Transverse colon (tissue), 4 donors: ENCODE measurements around the gene KIF1C.

Source experiments
- POLR2A ChIP-seq: fragments of 450-650 bp; IDR thresholded peaks from one replicate; pipeline ENCODE4 v1.6.1; 2016; ENCODE audit warnings: antibody characterized with exemption, mild to moderate bottlenecking, moderate library complexity
- POLR2AphosphoS5 ChIP-seq, 3 donors: sonication (generic); formaldehyde crosslinking; IDR thresholded peaks; one replicate each; pipeline ENCODE4 v1.6.1; 2016; ENCODE audit warnings: antibody characterized with exemption in 3 of 3
- TF ChIP-seq, protein P1 (sequence below), 5 experiments: fragments of 200-600 bp in 3 of 5; fragments of 450-650 bp in 2 of 5; sonication (generic) in 3 of 5; IDR thresholded peaks; 1 replicate in 2 of 5; 2 replicates in 3 of 5; pipeline ENCODE4 v1.5.1; 2016 to 2017; ENCODE audit warnings: antibody characterized with exemption in 5 of 5, inconsistent platforms in 3 of 5, mild to moderate bottlenecking in 2 of 5, moderate library complexity in 1 of 5

DNA sequence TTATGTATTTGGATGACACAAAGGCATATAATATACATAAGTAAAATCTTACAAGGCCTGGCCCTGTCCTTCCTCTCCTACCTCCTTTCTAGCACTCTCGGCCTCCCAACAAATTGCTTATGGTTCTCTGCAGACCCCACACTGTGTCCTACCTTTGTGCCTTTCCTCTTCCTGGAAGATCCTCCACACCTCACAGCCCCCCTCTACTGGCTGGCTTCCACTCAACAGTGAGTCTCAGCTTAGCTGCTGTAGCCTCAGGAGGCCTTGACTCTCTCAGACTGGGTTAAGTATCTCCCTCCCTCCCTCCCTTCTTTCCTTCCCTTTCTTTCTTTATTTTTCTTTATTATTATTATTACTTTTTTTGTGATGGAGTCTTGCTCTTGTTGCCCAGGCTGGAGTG lies 45.8 kb downstream of the KIF1C start:
- no peak for TF ChIP-seq POLR2AphosphoS5 (IDR thresholded peaks at IDR 0.05)
- TF ChIP-seq POLR2A: no peak
- TF ChIP-seq, protein P1, sequence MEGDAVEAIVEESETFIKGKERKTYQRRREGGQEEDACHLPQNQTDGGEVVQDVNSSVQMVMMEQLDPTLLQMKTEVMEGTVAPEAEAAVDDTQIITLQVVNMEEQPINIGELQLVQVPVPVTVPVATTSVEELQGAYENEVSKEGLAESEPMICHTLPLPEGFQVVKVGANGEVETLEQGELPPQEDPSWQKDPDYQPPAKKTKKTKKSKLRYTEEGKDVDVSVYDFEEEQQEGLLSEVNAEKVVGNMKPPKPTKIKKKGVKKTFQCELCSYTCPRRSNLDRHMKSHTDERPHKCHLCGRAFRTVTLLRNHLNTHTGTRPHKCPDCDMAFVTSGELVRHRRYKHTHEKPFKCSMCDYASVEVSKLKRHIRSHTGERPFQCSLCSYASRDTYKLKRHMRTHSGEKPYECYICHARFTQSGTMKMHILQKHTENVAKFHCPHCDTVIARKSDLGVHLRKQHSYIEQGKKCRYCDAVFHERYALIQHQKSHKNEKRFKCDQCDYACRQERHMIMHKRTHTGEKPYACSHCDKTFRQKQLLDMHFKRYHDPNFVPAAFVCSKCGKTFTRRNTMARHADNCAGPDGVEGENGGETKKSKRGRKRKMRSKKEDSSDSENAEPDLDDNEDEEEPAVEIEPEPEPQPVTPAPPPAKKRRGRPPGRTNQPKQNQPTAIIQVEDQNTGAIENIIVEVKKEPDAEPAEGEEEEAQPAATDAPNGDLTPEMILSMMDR (IDR thresholded peaks at IDR 0.05): no peak
